Small intestine (tissue), 7 donors: ENCODE data around the gene RPL10. TPM values are rescaled to one million over a fixed set of nuclear protein-coding genes. Genes with fewer than 3 reads are reported as not detected.

ENCODE experiments used
- DNase-seq, 2 donors: peaks; one replicate each; pipeline versions ENCODE4 v3.0.0 to v3.0.0-alpha.2; 2013
- FAIRE-seq: peaks from 2 replicates; lab custom pipeline; 2012; peaks lifted over from hg19 to GRCh38; lab: Jason Lieb, UNC
- H3K27ac ChIP-seq, 3 donors: one replicate each; pipeline ENCODE4 v1.5.1; 2013; ENCODE audit warnings: low read length in 2 of 3, mild to moderate bottlenecking in 2 of 3, control low read depth in 1 of 3, inconsistent platforms in 1 of 3, low read depth in 1 of 3, moderate library complexity in 1 of 3
- H3K27me3 ChIP-seq, 3 donors: one replicate each; pipeline ENCODE4 v1.6.1; 2013; ENCODE audit warnings: low read length in 3 of 3, inconsistent platforms in 1 of 3; ENCODE audit not compliant: control insufficient read depth in 3 of 3, insufficient read depth in 3 of 3
- H3K36me3 ChIP-seq, 3 donors: one replicate each; pipeline ENCODE4 v1.6.1; 2013; ENCODE audit warnings: low read length in 3 of 3, inconsistent platforms in 1 of 3, low read depth in 1 of 3, mild to moderate bottlenecking in 1 of 3, moderate library complexity in 1 of 3; ENCODE audit not compliant: control insufficient read depth in 3 of 3, insufficient read depth in 2 of 3
- H3K4me1 ChIP-seq, 3 donors: one replicate each; pipeline ENCODE4 v1.6.1; 2013; ENCODE audit warnings: low read length in 2 of 3, inconsistent platforms in 1 of 3, low read depth in 1 of 3, mild to moderate bottlenecking in 1 of 3, moderate library complexity in 1 of 3; ENCODE audit not compliant: control insufficient read depth in 3 of 3, insufficient read depth in 2 of 3
- H3K4me3 ChIP-seq, 3 donors: one replicate each; pipeline ENCODE4 v1.5.1; 2013; ENCODE audit warnings: low read length in 3 of 3, control low read depth in 1 of 3, inconsistent platforms in 1 of 3, low read depth in 1 of 3, mild to moderate bottlenecking in 1 of 3, moderate library complexity in 1 of 3
- H3K9me3 ChIP-seq, 2 donors: one replicate each; pipeline ENCODE4 v1.6.1; 2013; ENCODE audit warnings: low read depth in 1 of 2, low read length in 1 of 2; ENCODE audit not compliant: control insufficient read depth in 2 of 2, insufficient read depth in 1 of 2
- WGBS, 3 donors: extraction: QIAGEN DNeasy Blood & Tissue Kit; methylation state at CpG; one replicate each; pipeline ENCODE4 v1.1.7; 2013; 5-methylcytosine and 5-hydroxymethylcytosine counted together
- polyA plus RNA-seq, 4 donors: library from polyadenylated mRNA; stranded (reverse) in 3 of 4; unstranded in 1 of 4; fragments of 200-250 nt in 3 of 4; fragments of 120-200 nt in 1 of 4; gene quantifications; one replicate each; pipeline versions ENCODE4 v1.2.1 to v1.2.3, GENCODE V29; 2013
- donor health status: healthy with polysubstance abuse.
- donor health status: control.
- donor health status: control.
- donor health status: Bipolar disorder and iron deficiency.
- donor health status: healthy.

RPL10 gene
- polyA plus RNA-seq, 4 donors: 3,043 to 5,653 (median 5,166) TPM

GRCh38 chrX:154437971-154438893 is 40.1 kb downstream of the RPL10 start:
- DNase-seq (no peak), FAIRE-seq (no peak)
- H3K4me3 ChIP-seq: peak overlapping the region; percentile 61 to 73 (median 65)
- peaks cover 0 to 8% (median 0%) of the 10 kb centered on the region in 3 donors for H3K4me1 ChIP-seq
- peaks cover 0 to 77% (median 4%) of the 10 kb centered on the region in 3 donors for H3K36me3 ChIP-seq
- H3K9me3 ChIP-seq: no peaks in the 10 kb centered on the region
- WGBS, 3 donors: 53 to 80% (median 69%) methylated on average over 17 to 28 of the region's 28 CpGs
- H3K27me3 ChIP-seq: no peaks in the 10 kb centered on the region
- no peak overlapping the region for H3K27ac ChIP-seq

GRCh38 chrX:154439841-154440240 is 41.7 kb downstream of the RPL10 start:
- no peak overlapping the region for H3K4me3 ChIP-seq
- no peaks in the 10 kb centered on the region for H3K27me3 ChIP-seq
- WGBS, 3 donors: 90 to 92% (median 91%) methylated on average over 17 to 18 of the region's 18 CpGs
- FAIRE-seq (no peak), DNase-seq (no peak)
- H3K4me1 ChIP-seq: peaks cover 0 to 16% (median 0%) of the 10 kb centered on the region in 3 donors
- no peaks in the 10 kb centered on the region for H3K9me3 ChIP-seq
- H3K27ac ChIP-seq: no peak overlapping the region
- H3K36me3 ChIP-seq: peaks cover 0 to 61% (median 4%) of the 10 kb centered on the region in 3 donors

- Histone ChIP-seq H3K27ac (no peak overlapping the region), H3K27me3 (no peaks in the 10 kb centered on the region), H3K9me3 (no peaks in the 10 kb centered on the region), H3K36me3 (peaks cover 0 to 55% (median 4%) of the 10 kb centered on the region in 3 donors), H3K4me1 (peaks cover 0 to 22% (median 0%) of the 10 kb centered on the region in 3 donors), H3K4me3 (no peak overlapping the region)
- FAIRE-seq (no peak), DNase-seq (no peak)
- 85 to 92% (median 87%) methylated on average over 13 to 17 of the region's 17 CpGs for WGBS, 3 donors
Observed at GRCh38 chrX:154440623-154441357, 42.6 kb downstream of the RPL10 start.

GRCh38 chrX:154441564-154441963 is 43.4 kb downstream of the RPL10 start:
- Histone ChIP-seq H3K4me1 (peaks cover 0 to 22% (median 0%) of the 10 kb centered on the region in 3 donors), H3K36me3 (peaks cover 0 to 61% (median 4%) of the 10 kb centered on the region in 3 donors), H3K27me3 (no peaks in the 10 kb centered on the region), H3K4me3 (no peak overlapping the region), H3K9me3 (no peaks in the 10 kb centered on the region), H3K27ac (no peak overlapping the region)
- 84 to 94% (median 86%) methylated on average over 10 to 11 of the region's 11 CpGs for WGBS, 3 donors
- DNase-seq (no peak), FAIRE-seq (no peak)

- Histone ChIP-seq H3K9me3 (no peaks in the 10 kb centered on the region), H3K27me3 (no peaks in the 10 kb centered on the region), H3K4me3 (no peak overlapping the region), H3K4me1 (peaks cover 0 to 22% (median 0%) of the 10 kb centered on the region in 3 donors), H3K36me3 (peaks cover 0 to 65% (median 4%) of the 10 kb centered on the region in 3 donors), H3K27ac (no peak overlapping the region)
- DNase-seq (peak in 1 of 2 donors; percentile 27), FAIRE-seq (no peak)
- WGBS, 3 donors: 60 to 79% (median 68%) methylated on average over 17 to 21 of the region's 21 CpGs
Observed at GRCh38 chrX:154441984-154442707, 44.0 kb downstream of the RPL10 start.

DNA sequence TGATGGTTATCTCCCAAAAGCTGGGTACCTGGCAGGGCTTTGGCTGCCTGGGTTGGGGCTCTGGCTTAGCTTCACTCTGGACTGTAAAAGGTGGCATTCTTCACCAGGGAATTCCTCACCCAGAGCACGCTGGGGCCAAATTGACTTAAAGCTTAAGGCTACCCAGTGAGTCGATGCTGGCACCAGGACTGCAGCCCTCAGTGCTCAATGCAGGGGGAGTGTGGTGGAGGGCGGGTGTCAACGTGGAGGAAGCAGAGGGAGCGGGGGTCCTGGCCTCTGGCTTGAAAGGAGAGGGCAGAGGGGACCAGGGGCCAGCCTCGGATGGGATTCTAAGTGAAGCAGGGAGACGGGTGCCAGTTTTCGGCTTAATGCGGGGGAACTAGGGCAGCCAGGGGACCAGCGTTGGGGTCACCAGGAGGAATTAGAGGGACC is 45.3 kb downstream of the RPL10 start:
- Histone ChIP-seq H3K4me3 (peak overlapping the region in 2 of 3 donors; percentile 37 to 63), H3K4me1 (peaks cover 0 to 15% (median 0%) of the 10 kb centered on the region in 3 donors), H3K36me3 (peaks cover 0 to 71% (median 4%) of the 10 kb centered on the region in 3 donors), H3K9me3 (no peaks in the 10 kb centered on the region), H3K27ac (peak overlapping the region; percentile 47 to 78 (median 74)), H3K27me3 (no peaks in the 10 kb centered on the region)
- peak in 1 of 2 donors; percentile 5 for DNase-seq
- FAIRE-seq: no peak
- 15 to 39% (median 37%) methylated on average over 4 to 10 of the region's 10 CpGs for WGBS, 3 donors

- Histone ChIP-seq H3K4me3 (peak within 1 kb of the TSS; percentile 60 to 63 (median 60)), H3K9me3 (no peaks in the 10 kb centered on the region), H3K4me1 (peaks cover 0 to 14% (median 0%) of the 10 kb centered on the region in 3 donors), H3K27ac (peak within 1 kb of the TSS; percentile 51 to 78 (median 74)), H3K36me3 (peaks cover 0 to 71% (median 4%) of the 10 kb centered on the region in 3 donors), H3K27me3 (no peaks in the 10 kb centered on the region)
- 2 to 38% (median 3%) methylated on average over 7 to 94 of the region's 94 CpGs for WGBS, 3 donors
- FAIRE-seq (no peak), DNase-seq (peak; percentile 70 to 86)
Observed at GRCh38 chrX:154443992-154444754, 46.0 kb downstream of the RPL10 start, which contains the start of gene FAM50A. TSS of gene FAM50A (plus strand) at chrX:154444141. CDS start at chrX:154444236, 95 bp downstream.
